ENCODE results near the gene ZNF236. TPM values are rescaled to one million over a fixed set of nuclear protein-coding genes. Genes with fewer than 3 reads are reported as not detected.

Gene ZNF236
- total and polyA plus RNA-seq, 2 of the 8 experiments (the other 6 are each of a cell fraction or from before 2014, with no cell fraction given): 6.7 to 14.5 TPM

GRCh38 chr18:76827205-76828200 lies 5.1 kb downstream of the ZNF236 start:
- H4K91ac ChIP-seq (replicated peaks; ENCODE audit: insufficient read length, low read length): no peak overlapping the region
- peaks cover 5% of the 10 kb centered on the region; the same call in 1 of the 2 replicates for H3K23me2 ChIP-seq (ENCODE audit: low read depth, low read length)
- H2BK20ac ChIP-seq (ENCODE audit: low read length): no peak overlapping the region
- FAIRE-seq (no peak), DNase-seq (ENCODE audit: low read depth in 1 of 2, low spot score in 2 of 2) (no peak)
- POLR2A ChIA-PET (ENCODE audit: partially characterized antibody): interaction anchor here (0.6 to 3.7 kb wide), 3 partner anchors 8 to 92 kb away, joined by 3 to 11 read pairs (median 5); no protein-coding TSS in a partner anchor
- H3K27me3 ChIP-seq (replicated peaks in 1 of 4; ENCODE audit: control insufficient read depth in 3 of 4, extremely low read depth in 1 of 4, insufficient read depth in 3 of 4, low read length in 3 of 4): no peaks in the 10 kb centered on the region
- H3K79me1 ChIP-seq (ENCODE audit: low read depth, low read length): peaks cover 2% of the 10 kb centered on the region
- H3K56ac ChIP-seq (replicated peaks; ENCODE audit: insufficient read length, low read depth, low read length): no peak overlapping the region
- H3K4me3 ChIP-seq (ENCODE audit: extremely low read depth in 1 of 4, insufficient read depth in 2 of 4, low read depth in 3 of 4, low read length in 4 of 4): no peak overlapping the region
- H3K18ac ChIP-seq (ENCODE audit: extremely low read depth, low read length): no peak overlapping the region
- no peak overlapping the region for H4K5ac ChIP-seq (ENCODE audit: insufficient read length, low read depth, low read length)
- H3K79me2 ChIP-seq (ENCODE audit: control insufficient read depth in 1 of 2, insufficient read depth in 2 of 2, low read length in 2 of 2): peaks cover 0 to 60% of the 10 kb centered on the region in 2 experiments; a peak in 2 of 4 replicates
- CTCF ChIA-PET (ENCODE audit: partially characterized antibody): interaction anchor here (1.4 to 1.8 kb wide), 3 partner anchors 20 to 47 kb away, joined by 5 to 6 read pairs (median 5); no protein-coding TSS in a partner anchor
- no peak overlapping the region for H3K9ac ChIP-seq (replicated peaks in 1 of 4; ENCODE audit: extremely low read depth in 1 of 4, low read depth in 3 of 4, low read length in 3 of 4)
- no peak overlapping the region for H2BK12ac ChIP-seq (ENCODE audit: low read depth, low read length)
- peaks cover 0 to 3% (median 0%) of the 10 kb centered on the region in 4 experiments; a peak in 3 of 7 replicates for H3K4me1 ChIP-seq (replicated peaks in 1 of 4; ENCODE audit: control insufficient read depth in 3 of 4, insufficient read depth in 4 of 4, low read length in 3 of 4)
- no peak overlapping the region for H3K23ac ChIP-seq (ENCODE audit: insufficient read length)
- no peak overlapping the region for H3K4me2 ChIP-seq (ENCODE audit: insufficient read depth in 1 of 2, low read depth in 2 of 2, low read length in 2 of 2)
- H3K36me3 ChIP-seq (ENCODE audit: control insufficient read depth in 2 of 4, insufficient read depth in 4 of 4, low read length in 3 of 4): no peaks in the 10 kb centered on the region
- no peak overlapping the region for H2BK15ac ChIP-seq (ENCODE audit: low read length)
- 82% methylated on average over 11 of the region's 11 CpGs; no CpG with 5 or more reads in 1 of the 2 experiments for WGBS, 2 experiments (ENCODE audit: extremely low coverage in 1 of 2, insufficient coverage in 1 of 2, insufficient read length in 1 of 2, insufficient replicate concordance in 2 of 2, low coverage in 1 of 2, low lambda C conversion rate in 2 of 2, missing lambda C conversion rate in 1 of 2)
- no peak overlapping the region for H2AFZ ChIP-seq (ENCODE audit: low read length)
- H3K14ac ChIP-seq (ENCODE audit: insufficient read length): no peak overlapping the region
- H4K8ac ChIP-seq (ENCODE audit: extremely low read depth, insufficient read depth, low read length): no peak overlapping the region
- no peak overlapping the region for H2AK5ac ChIP-seq (ENCODE audit: low read depth, low read length)
- H4K20me1 ChIP-seq (replicated peaks in 1 of 2; ENCODE audit: control insufficient read depth in 1 of 2, insufficient read depth in 2 of 2, low read length in 2 of 2): peaks cover 0 to 4% of the 10 kb centered on the region in 2 experiments
- H3K27ac ChIP-seq (ENCODE audit: low read depth, low read length): no peak overlapping the region
- no peaks in the 10 kb centered on the region for H3K9me3 ChIP-seq (ENCODE audit: insufficient read depth in 2 of 2, low read depth in 1 of 2, low read length in 1 of 2)
- no peak overlapping the region for H3K4ac ChIP-seq (replicated peaks; ENCODE audit: insufficient read length, low read depth, low read length)
- H2BK5ac ChIP-seq (ENCODE audit: low read depth, low read length): no peak overlapping the region
- no peak for TF ChIP-seq RNF2 (IDR thresholded peaks at IDR 0.05; ENCODE audit: borderline replicate concordance, low read depth, low read length, missing control alignments, poor library complexity, severe bottlenecking)
- TF ChIP-seq TEAD4 (IDR thresholded peaks at IDR 0.05; ENCODE audit: low read depth, low read length): no peak
- TF ChIP-seq RAD21 (IDR thresholded peaks at IDR 0.05 in 1 of 2, conservative IDR thresholded peaks at IDR 0.05 in 1 of 2; ENCODE audit: low read depth in 2 of 2, low read length in 2 of 2): no peak
- TF ChIP-seq GABPA (IDR thresholded peaks at IDR 0.05; ENCODE audit: borderline replicate concordance, insufficient read depth, low read length): no peak
- no peak for TF ChIP-seq KDM5A (IDR thresholded peaks at IDR 0.05; ENCODE audit: low read length)
- no peak for TF ChIP-seq SP4 (IDR thresholded peaks at IDR 0.05; ENCODE audit: low read length)
- no peak for TF ChIP-seq CTCF (IDR thresholded peaks at IDR 0.05; ENCODE audit: control extremely low read depth in 1 of 3, insufficient read depth in 1 of 3, low read depth in 1 of 3, low read length in 3 of 3)
- no peak overlapping the region for H2BK120ac ChIP-seq (replicated peaks; ENCODE audit: low read depth, low read length)

Measured in H1 (cell line).